Fibroblast of lung (primary cell): ENCODE results near the gene KLB.

Experiments
- EZH2 ChIP-seq: IDR thresholded peaks from 2 replicates; pipeline ENCODE4 v1.5.1; 2012; ENCODE audit warnings: low read length, control low read depth, mild to moderate bottlenecking; ENCODE audit errors: missing control alignments
- TF ChIP-seq, protein P1 (sequence below), 2 donors: IDR thresholded peaks in 1 of 2; conservative IDR thresholded peaks in 1 of 2; 1 replicate in 1 of 2; 2 replicates in 1 of 2; pipeline ENCODE4 v1.5.1; 2011 to 2012; ENCODE audit warnings: low read length in 2 of 2, control low read depth in 1 of 2, inconsistent platforms in 1 of 2, low read depth in 1 of 2, mild to moderate bottlenecking in 1 of 2

DNA sequence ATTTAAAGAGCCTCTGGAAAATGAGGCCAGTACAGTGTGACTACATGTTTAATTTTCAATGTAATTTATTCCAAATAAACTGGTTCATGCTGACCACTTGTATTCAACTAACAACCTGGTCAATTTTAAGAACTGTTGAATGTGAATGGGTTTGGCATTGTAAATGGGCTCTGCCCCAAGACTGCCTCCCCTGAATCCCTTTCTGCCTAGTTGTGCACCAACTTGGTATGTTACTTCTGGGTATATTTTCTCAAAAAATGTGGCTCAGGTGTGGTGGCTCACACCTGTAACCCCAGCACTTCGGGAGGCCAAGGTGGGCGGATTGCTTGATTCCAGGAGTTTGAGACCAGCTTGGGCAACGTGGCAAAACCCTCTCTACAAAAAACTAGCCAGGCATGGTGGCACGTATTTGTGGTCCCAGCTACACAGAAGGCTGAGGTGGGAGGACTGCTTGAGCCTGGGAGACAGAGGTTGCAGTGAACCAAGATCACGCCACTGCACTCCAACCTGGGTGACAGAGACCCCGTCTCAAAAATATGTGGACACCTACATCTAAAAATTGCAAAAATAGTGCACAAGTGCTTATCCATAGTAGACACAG is 44.8 kb downstream of the KLB start:
- TF ChIP-seq, protein P1, sequence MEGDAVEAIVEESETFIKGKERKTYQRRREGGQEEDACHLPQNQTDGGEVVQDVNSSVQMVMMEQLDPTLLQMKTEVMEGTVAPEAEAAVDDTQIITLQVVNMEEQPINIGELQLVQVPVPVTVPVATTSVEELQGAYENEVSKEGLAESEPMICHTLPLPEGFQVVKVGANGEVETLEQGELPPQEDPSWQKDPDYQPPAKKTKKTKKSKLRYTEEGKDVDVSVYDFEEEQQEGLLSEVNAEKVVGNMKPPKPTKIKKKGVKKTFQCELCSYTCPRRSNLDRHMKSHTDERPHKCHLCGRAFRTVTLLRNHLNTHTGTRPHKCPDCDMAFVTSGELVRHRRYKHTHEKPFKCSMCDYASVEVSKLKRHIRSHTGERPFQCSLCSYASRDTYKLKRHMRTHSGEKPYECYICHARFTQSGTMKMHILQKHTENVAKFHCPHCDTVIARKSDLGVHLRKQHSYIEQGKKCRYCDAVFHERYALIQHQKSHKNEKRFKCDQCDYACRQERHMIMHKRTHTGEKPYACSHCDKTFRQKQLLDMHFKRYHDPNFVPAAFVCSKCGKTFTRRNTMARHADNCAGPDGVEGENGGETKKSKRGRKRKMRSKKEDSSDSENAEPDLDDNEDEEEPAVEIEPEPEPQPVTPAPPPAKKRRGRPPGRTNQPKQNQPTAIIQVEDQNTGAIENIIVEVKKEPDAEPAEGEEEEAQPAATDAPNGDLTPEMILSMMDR (conservative IDR thresholded peaks at IDR 0.05 in 1 of 2, IDR thresholded peaks at IDR 0.05 in 1 of 2; ENCODE audit: low read depth in 1 of 2, low read length in 2 of 2): no peak
- no peak for TF ChIP-seq EZH2
